NCI-H1105 treated with DMSO at 0.1 percent for 48 hours (cell line): ENCODE measurements around the gene TRIM24.

ENCODE experiments used
- DNase-seq: peaks from one replicate; lab custom pipeline; 2025; lab: John Stamatoyannopoulos, UW

Gene TRIM24

DNA sequence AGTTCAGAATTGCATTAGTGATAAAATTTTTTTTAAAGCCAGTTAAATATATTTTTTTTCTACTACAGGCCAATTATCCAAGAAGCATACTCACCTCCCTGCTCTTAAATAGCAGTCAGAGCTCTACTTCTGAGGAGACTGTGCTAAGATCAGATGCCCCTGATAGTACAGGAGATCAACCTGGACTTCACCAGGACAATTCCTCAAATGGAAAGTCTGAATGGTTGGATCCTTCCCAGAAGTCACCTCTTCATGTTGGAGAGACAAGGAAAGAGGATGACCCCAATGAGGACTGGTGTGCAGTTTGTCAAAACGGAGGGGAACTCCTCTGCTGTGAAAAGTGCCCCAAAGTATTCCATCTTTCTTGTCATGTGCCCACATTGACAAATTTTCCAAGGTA lies 119.1 kb downstream of the TRIM24 start:
- DNase-seq = no peak

DNA sequence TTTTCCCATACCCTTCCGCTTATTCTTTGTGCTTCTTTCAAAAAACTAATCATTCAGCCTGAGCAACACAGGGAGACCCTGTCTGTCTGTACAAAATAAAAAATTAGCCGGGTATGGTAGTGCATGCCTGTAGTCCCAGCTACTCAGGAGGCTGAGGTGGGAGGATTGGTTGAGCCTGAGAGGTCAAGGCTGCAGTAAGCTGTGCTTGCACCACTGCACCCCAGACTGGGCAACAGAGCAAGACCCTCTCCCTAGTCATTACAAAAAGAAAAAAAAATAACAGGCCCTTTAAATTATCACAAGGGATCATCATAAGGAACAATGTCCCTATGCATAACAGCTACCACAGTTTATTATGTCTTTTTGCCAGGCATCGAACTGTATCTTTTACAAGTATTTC lies 119.6 kb downstream of the TRIM24 start:
- no peak for DNase-seq

DNA sequence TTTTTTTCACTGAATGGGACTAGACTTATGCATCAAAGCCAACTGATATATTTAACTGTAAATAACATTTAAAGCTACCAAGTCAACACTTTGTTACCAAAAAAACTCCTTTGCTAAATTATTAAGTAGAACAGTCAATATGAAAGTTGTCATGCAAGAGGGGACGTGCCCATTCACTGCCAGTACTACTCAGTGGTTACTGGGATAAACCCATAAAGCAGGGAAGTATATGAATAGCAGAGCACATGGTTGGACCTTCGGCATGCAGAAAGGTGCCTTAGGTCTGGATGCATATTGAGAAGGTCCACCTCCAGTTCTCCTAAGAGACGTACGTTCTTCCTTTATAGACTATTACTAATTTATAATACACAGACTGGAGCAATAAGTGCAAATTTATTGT lies 121.0 kb downstream of the TRIM24 start:
- DNase-seq = no peak

DNA sequence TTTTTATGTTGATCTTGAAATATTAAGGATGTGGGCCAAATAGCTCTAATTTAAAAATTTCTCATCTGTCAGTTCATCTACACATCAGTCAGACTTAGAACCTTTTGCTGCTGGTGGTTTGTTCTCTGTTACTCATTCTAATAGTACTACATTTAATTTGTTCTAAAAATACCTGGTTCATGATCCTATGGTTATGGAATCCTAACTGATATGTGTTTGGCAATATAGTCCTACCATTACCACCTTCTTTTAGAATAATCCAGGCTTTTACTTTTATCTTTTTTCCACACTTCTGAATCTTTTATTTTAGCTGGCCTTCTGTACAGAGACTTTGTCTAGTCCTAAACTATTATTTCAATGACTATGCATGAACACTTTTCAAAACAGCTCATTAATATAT lies 124.2 kb downstream of the TRIM24 start:
- no peak for DNase-seq

DNA sequence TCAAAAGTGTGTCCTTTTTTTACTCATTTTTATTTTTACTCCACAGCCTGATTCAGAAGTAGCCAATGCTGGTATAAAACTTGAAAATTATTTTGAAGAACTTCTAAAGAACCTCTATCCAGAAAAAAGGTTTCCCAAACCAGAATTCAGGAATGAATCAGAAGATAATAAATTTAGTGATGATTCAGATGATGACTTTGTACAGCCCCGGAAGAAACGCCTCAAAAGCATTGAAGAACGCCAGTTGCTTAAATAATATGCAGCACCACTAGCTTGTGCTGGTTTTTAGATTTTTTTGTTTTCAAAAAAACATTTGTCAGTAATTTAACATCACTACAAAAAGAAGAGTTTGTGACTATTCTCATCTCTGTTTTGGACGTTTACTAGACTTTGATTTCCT lies 124.6 kb downstream of the TRIM24 start:
- DNase-seq = no peak

DNA sequence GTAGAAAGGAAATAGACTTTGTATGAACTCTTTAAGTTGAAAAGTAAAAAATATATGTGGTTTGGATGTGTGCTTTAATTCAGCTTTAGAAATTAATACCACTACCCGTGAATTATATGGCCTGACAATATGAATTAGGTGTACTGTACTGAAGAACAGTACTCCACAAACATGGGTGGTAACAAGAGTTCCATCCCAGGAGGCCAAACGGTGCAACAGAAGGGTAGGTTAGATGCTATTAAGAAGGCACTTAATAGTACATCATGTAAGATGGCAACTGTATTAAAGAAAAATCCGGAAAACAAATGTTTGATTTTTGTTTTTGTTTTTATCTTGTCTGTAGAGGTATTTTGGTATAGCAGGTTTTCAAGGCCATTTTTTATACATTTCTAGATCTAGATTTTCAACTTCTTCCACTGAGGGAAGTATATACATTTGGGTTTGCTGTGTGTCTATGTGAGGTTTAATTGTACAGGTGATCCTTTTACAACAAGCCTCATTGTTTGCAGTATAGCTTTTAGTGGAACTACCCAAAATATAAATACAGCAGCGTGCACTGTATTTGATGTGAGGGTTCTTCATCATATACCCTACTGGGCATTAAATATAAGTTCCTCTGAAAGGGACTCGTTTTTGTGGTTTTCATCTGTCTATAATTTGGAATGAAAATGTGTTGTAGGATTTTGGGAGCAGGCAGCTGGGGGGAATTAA lies 125.4 kb downstream of the TRIM24 start:
- DNase-seq = no peak

DNA sequence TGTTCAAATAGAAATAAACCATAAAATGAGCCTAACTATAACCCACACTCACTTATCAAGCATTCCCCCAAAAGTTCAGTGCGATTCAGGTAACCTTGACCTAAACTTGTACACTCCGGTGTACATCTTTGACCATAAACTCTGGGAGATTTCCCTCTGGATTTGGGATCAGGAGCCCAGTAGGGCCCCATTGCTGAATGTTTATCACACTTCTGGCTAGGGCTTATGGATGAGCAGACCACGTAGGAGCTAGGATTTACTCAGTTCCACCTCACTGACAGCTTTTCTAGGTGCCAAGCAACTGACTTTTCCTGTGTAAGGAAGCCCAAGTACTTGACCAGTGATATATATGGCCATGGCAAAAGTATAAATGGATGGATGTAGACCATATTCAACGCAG lies 127.4 kb downstream of the TRIM24 start:
- DNase-seq = no peak

DNA sequence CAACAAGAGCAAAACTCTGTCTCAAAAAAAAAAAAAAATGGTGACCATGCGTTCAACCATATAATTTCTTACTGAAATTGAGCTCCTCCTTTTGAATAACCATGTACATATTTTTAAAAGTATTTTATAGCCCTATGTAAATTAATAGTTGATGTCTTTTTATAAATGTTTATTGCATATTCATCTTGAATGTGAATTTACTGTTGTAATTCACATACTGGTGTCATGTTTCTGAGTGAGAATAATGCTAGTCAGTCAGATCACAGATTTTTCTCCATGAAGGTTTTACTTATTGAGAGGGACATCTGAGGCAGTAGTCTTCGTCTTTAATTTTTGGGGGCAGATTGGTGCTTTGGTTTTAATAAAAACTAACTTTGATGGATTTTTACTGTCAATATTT lies 128.9 kb downstream of the TRIM24 start:
- no peak for DNase-seq

DNA sequence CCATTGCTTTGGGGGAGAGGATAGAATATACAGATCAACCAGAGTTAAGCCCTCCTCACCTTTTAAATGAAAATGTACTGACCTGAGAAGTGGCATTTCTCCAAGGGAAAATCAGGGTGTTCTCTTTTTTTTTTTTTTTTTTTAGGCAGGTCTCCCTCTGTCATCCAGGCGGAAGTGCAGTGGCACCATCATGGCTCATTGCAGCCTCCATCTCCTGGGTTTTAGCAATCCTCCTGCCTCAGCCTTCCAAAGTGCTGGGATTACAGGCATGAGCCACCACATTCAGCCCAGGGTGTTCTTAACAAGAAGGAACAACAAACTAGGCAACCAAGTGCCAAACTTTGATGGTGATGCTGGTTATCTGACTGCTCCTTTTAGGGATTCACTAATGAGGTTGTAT lies 130.1 kb downstream of the TRIM24 start:
- DNase-seq = no peak

DNA sequence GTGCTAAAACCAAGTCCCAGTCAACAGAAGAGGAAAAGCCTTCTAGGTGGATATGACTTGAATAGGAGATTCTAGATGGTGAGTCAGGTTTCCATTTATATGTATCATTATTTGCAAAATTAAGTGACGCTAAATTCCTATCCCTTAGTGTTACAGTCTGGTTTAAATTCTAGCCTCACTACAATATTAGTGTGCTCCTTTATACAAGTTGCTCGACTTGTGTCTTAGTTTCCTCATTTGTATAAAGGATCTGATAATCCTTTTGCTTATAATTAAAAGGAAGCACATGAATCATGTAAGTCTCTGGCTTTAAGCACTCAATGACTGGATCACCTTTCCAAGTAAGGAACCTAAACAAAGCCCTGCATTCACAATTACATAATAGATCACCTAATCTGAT lies 135.4 kb downstream of the TRIM24 start:
- DNase-seq = no peak

DNA sequence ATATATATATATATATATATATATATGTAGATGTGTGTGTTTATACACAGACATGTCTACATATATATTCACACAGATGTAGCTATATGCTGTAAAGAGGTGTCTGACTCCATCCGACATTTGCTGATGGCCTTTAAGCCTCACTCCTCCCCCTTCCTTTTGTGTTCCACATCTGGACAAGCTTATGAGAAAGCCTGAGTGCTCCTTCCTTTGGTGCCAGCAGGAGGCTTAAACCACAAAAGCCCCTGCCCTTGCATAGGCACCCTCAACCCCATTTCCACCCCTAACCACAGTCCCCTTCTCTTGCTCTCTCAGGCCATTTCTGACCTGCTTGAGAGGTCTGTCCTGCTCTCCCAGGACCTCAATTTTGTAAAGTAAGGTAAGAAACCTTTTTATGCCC lies 142.4 kb downstream of the TRIM24 start:
- no peak for DNase-seq

DNA sequence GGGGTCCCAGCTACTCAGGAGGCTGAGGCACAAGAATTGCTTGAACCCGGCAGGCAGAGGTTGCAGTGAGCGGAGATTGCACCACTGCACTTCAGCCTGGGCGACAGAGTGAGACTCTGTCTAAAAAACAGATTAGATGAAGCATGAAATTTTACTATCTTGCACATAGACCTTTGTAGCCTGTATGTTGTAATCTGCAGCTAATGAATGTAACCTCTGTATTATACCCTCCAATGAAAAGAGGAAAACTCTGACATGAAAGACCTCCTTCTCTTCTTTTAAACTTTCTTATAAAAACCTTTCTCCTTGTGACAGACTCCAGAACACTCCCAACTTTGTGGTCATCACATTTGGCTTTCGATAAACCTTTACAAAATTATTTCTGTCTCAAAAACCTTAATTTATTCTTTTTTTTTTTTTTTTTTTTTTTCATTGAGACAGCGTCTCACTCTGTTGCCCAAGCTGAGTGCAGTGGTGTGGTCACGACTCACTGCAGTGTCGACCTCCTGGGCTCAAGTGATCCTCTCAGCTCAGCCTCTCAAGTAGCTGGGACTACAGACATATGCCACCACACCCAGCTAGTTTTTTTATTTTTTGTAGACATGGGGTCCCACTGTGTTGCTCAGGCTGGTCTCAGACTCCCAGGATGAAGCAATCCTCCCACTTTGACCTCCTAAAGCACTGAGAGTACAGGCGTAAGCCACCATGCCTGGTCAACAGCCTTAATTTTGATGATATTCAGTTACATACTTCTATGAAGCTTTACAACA lies 143.7 kb downstream of the TRIM24 start:
- no peak for DNase-seq

DNA sequence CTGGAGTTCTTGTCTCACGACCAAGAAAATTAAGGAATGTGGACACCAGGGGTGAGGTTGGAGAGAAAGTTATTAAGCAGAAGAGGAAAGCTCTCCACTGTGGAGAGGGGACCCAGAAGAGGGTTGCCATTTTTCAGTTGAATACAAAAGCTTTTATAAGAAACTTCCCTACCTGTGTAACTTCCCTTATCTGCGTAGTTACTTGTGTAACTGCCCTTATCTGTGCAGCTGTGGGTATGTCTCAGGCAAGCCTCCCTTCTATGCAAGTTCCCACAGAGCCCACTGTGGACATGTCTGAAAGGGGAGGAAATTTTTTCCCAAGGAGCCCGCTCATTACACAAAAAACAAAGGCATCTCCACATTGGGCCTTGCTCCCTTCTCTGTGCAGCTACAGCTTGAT lies 146.2 kb downstream of the TRIM24 start:
- no peak for DNase-seq

DNA sequence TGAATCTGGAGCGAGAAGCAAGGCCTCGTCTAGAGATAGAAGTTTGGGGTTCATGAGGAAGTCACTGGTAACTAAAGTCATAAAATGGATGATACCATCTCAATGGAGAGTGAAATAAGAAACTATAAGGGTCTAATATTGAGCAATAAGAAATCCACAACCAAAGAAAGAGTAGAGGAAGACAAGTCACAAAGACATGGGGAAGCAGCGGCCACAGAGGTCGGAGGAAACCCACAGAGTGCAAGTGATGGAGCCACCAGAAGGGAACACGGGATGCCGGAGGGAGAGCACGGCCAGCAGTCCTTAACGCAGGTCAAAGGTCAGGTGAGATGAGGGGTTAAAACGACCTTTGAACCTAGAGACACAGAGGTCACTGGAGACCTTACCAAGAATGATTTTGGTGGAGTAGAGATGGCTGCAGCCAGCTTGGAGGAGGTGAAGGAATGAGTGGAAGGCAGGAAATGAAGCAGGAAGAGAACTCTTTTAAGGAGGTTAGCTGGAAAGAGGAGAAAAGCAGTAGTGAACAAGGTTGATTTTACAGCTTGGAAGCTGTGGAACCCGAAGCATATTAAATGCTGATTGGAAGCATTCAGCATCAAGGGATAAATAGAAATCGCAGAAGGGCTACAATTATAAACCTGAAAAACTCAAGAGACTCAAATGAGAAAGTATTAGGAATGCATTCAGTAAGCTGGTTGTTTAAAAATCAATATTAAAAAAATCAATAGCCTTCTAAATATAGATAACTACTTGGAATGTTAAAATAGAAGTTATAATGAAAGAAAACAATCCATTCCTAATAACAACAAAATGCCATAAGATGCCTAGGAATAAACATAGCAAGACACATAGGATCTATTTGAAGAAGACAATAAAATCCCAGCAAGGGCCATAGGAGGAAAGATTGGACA lies 147.4 kb downstream of the TRIM24 start:
- no peak for DNase-seq

DNA sequence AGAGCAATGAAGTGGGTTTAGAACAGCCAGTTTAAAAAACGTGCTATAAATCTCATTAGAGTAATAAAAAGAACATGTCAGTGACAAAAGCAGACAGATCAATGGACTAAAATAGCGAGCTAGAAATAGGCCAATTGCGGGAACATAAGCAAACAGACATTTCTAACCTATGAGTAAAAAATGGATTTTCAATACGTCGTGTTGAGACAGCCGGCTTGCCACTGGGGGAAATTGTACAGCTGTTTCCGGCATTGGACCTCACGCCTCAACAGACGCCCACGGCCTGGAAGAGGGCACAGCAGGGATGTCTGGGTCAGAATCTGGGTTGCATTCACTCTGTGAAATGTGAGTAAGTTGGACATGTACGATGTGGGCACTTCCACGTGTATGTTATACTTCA lies 148.2 kb downstream of the TRIM24 start:
- no peak for DNase-seq

DNA sequence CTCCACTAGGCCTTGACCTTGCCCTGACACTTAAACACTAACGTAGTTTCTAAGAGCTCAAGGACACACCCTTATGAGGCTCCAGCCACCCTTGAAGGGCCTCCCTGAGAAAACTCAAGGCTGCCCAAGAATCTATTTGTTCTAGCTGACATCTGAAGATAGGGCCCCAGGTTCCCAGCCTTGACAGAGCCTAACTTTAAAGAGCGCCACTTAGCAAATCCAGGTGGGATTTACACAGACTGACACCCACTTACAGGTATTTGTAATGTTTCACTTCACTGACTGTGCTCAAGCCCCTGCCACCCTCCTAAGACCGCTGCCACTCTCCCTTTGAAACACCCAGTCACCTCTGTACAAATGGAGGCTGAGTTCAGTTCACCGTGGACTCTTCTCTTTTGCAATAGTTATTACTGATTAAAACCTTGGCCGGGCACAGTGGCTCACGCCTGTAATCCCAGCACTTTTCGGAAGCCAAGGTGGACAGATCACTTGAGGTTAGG lies 150.7 kb downstream of the TRIM24 start:
- DNase-seq = no peak

DNA sequence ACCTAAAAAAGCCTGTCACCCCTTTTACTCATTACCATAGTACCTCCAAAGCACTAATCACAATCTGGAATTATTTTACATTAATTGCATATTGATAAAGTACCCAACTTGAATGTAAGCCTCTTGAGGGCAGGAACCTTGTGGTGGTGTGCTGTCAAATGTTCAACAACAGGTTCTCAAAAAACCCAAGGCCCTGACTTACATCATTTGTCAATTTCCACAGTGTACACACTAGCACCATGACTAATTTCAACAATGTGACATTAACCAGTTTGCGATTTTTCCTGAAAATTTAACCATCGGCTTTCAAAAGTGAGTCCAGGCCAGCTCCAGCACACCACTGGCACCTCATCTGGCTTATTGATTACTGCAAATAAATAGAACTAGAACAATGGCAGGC lies 153.6 kb downstream of the TRIM24 start:
- no peak for DNase-seq

DNA sequence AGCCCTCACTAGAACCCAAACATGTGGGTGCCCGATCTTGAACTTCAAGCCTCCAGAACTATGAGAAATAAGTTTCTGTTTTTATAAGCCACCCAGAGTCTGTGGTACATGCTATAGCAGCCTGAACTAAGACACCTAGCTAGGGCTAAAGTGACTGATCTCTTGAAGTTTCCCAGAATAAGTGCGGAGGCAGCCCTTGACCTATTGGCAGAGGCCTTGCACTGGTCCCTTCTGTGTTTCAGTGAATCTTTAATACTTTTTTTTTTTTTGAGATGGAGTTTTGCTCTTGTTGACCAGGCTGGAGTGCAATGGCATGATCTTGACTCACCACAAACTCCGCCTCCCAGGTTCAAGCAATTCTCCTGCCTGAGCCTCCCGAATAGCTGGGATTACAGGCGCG lies 156.0 kb downstream of the TRIM24 start:
- DNase-seq = no peak

DNA sequence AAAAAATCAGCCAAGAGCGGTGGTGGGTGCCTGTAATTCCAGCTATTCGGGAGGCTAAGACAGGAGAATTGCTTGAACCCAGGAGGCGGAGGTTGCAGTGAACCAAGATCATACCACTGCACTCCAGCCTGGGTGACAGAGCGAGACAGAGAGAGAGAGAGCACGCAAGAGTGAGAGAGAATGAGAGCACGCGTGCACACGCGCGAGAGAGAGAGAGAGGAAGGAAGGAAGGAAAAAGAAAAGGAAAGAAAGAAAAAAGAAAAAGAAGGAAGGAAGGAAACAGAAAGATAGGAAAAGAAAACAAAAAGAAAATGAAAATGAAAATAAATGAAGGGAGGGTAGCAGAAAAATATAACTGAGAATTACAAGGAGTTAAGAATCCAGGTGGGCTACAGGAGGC lies 158.4 kb downstream of the TRIM24 start:
- DNase-seq = no peak

DNA sequence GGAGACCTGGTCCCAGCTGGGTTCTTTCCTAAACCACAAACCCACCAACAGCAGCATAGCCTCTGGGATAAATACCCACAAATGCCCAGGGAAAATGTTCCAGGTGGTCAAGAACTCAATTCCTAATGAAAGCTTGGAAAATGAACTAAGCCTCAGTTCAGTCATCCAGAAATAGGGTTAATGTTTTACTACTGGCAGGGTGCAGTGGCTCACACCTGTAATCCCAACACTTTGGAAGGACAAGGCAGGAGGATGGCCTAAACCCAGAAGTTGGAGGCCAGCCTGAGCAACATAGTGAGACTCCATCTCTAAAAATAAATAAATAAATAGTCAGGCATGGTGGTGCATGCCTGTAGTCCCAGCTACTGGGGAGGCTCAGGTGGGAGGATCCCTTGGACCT lies 158.9 kb downstream of the TRIM24 start:
- DNase-seq = no peak

DNA sequence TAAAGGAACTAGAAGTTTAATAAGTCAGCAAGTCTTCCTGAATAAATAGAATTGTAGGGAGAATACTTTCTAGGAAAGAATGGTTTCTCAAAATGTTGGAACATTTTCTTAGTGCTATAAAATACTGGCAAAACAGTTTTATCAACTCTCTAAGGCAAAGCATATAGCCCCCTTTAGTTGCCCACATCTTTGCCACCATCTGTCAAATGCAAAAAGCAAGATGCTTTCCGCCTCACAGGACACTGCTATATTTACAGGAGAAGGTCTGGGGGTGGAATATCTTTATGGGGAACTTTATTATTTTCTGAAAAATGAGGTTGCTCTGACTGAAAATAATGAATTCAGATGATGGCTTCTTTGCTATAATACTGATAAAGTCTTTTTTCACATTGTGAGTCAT lies 162.8 kb downstream of the TRIM24 start:
- no peak for DNase-seq

DNA sequence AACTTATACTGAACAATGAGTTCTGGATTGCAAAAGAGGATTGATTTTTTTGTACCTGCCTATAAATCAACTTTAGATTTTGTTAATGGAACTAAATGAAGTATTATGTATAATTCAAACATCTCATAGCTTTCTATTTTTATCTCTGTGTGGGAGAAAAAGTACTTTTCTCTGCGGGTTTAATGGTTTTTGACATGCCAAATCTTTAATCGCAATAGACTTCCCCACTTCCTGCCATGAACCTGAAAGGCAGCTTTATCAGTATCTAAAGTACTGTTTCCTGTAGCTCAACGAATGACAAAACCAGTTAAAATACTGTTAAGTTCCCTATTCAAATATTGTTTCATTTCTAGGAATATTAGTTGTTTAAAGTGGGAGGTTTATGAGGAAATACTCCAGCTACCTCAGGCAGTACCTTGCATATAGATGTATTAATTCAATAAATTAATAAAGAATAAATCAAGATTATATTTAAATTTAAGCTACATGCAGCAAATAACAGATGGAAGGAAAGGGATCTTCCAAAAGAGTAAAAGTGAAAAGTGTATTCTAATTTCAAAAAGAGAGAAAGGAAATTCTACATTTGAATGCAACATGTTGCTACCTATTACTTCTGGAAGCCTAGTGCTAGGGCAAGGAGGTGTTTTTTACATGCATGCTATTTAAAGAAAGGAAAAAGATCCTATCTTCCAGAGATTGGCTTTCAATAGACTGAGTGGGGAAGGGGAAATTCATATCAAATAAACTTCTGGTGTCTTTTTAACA lies 165.2 kb downstream of the TRIM24 start:
- no peak for DNase-seq
